Measurements from ENCODE around the gene TMEM60.

- TF ChIP-seq, protein P1, sequence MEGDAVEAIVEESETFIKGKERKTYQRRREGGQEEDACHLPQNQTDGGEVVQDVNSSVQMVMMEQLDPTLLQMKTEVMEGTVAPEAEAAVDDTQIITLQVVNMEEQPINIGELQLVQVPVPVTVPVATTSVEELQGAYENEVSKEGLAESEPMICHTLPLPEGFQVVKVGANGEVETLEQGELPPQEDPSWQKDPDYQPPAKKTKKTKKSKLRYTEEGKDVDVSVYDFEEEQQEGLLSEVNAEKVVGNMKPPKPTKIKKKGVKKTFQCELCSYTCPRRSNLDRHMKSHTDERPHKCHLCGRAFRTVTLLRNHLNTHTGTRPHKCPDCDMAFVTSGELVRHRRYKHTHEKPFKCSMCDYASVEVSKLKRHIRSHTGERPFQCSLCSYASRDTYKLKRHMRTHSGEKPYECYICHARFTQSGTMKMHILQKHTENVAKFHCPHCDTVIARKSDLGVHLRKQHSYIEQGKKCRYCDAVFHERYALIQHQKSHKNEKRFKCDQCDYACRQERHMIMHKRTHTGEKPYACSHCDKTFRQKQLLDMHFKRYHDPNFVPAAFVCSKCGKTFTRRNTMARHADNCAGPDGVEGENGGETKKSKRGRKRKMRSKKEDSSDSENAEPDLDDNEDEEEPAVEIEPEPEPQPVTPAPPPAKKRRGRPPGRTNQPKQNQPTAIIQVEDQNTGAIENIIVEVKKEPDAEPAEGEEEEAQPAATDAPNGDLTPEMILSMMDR (IDR thresholded peaks at IDR 0.05), result no peak
- no peak for TF ChIP-seq POLR2A (IDR thresholded peaks at IDR 0.05)
Measured at GRCh38 chr7:77747178-77747577, 51.1 kb downstream of the TMEM60 start.

Measured in heart left ventricle (tissue), 13 donors.